ENCODE data around the gene CD79A.
"Not testable (repeated sequence)": the region's sequence is repeated elsewhere in the genome, so short reads cannot be mapped to it uniquely, and the experiment has no call there.

CD79A gene

DNA sequence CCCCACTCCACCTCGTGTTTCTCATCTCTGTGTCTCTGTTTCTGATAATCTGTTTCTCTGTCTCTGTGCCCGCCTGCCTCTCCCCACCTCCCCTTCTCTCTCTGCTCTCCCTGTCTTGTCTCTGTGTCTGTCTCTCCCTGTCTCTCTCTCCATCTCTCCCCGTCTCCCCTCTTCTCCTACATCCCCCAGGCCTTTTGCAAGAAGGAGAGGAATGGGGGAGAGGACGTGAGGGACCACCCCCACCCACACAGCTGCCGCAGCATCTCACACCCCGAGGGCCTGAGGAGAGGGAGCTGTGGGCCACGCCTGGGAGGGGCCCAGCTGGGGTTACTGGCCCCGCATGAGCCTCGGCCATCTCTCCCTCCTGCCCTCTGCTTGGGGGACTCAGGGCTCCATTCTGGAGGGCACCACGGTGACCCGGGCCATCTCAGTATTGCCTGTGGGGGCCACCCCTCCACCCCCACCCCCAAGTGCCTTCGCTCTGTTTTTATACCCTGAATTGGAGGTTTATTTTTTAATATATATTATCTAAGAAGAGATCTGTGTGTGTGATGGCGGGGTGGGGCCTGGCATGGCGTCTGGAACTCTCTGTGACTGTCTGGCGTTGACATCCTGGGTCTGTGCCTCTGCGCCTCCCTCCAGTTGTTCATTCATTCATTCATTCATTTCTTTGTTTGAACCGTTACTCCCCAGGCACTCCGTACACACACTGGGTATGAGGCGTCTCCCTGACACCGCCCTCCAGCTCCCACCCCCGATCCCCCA, 30.0 kb downstream of the CD79A start:
- no peak for DNase-seq

- no peak for DNase-seq
Observed at GRCh38 chr19:41907994-41908615, 31.0 kb downstream of the CD79A start.

DNA sequence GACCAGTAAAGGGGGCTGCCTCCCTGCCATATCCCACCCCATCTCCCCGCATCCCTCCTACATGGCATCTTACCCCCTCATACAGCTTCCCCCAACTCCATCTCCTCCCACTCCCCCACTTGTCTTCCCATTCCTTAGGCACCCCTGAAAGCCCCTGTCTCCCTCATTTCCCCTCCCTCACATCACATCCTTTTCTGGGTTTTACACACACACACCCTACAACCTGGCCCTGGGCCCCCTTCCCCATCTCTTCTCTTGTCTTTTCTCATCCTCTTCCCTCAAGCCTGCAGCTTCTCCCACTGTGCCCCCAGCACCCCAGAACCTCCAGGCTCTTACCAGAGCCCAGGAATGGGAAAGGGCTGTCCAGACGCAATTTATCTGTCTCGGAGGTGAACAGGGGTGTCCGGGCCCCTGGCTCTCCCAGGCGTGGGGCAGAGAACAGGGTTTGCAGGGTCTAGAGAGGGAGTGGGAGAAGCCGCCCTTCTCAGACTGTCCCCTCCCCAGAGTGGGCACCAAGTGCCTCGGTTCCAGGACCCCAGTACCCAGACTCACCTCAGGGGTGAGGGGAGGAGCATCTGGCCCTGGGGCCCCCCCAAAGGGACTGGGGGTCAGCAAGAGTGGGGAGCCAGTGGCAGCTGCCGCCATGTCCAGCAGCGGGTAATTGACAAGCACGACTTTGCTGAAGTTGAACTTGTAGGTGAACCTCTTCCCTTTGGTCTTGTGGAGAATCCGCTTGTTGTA, 31.8 kb downstream of the CD79A start:
- DNase-seq = no peak

GRCh38 chr19:41909706-41910105, 32.6 kb downstream of the CD79A start:
- DNase-seq = no peak

- no peak for DNase-seq
Observed at GRCh38 chr19:41910240-41910991, 33.3 kb downstream of the CD79A start.

GRCh38 chr19:41910992-41911888, 34.2 kb downstream of the CD79A start:
- DNase-seq = no peak

DNA sequence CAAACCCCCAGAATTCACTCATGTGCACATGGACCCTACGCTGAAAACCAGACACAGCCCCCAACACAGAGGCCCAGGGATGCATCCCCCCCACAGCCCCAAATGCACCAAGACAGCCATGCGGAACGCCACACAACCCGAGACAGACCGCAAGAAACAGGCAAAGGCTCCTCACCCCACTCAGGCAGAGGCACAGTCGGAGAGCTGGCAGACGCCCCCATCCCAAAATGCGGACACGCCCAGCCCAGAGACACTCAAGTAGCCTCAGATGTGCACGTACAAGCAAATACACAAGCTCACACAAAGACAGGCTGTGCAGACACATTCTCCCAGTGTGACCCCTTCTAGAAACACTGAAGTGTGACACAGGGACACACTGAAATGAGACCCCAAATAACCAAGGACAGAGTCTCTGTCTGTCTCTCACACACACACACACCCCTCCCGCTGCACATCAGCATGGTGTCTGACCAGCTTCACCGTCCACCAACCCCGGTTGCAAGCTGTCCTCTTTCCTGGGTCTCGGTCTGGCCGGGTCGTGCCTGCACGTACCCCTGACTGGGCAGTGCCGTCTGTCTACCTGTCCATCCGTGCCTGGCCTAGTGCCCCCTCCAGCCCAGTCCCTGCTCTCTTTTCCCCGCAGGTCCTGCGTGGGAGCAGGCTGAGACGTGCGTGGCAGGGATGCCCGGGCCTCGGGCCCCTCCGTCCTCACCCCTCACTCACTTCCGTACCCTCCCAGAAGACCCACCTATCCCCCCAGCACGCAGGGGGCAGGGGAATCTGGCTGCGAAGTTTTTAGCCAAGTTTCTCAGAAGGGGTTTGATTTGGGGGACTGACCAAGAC, 35.0 kb downstream of the CD79A start:
- DNase-seq = no peak

DNA sequence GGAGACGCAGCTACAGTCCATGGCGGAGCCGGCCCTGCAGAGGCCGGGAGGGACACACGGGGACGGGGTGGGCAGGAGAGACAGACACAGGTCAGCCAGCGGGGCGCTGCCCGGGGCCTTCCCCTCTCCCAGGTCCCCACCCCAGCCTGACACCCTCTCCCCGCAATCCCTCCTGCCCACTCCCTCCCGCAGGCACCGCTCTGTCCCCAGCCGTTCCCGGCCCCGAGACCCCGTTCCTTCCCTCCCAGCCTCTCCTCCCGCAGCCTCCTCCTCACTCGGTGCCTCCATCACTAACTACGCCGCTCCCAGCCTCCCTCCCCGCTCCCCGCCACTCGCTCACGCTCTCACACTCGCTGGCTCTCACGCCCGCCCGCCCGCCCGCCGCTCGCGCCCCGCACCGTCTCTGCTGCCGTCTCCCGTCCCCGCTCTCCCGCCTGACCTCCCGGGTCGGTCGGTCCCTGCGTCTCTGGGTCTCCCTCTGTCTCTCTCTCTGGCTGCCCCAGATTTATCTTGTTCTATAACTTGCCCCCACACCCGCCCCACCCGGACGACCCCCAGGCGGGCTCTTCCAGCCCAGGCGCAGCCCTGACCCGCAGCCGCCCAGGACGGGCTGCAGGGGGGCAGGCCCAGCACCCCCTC, 35.9 kb downstream of the CD79A start:
- DNase-seq = no peak

DNA sequence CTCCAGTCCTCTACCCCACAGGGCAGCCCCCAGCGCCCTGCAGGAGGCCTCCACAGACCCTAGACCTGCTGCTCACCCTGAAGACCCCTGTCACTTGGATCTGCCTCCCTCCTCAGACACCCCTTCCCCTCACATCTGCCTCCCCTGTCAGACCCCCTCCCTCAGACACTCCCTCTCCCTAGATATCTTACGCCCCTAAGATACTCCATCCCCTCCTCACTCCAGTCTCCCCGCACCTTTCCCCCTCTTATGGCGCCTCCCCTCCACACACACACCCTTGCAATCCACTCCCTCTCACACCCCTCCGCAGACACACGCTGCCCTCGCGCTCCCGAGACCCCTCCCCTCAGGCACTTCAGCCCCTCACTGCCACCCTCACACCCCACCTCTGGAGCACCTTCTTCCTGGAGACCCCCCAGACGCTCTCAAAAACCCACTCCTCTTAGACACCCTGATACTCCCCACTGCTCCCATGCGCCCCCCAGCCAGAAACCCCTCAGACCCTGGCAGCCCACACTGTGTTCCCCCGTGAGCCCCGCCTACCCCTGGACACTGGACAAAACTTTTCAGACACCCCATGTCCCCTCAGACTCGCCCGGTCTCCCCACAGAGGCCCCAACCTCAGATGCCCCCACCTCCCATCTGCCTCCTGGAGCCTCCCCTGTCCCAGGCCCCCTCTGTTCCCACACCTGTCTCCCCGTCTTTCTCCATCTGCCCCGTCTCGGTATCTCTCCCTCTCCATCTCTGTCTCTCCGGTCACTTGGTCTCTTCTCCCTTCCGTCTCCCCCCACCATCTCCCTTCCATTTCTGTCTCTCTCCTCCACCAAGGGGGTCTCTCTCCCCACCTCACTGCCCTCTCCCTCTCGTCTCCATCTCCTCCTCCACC, 36.7 kb downstream of the CD79A start:
- no peak for DNase-seq

DNA sequence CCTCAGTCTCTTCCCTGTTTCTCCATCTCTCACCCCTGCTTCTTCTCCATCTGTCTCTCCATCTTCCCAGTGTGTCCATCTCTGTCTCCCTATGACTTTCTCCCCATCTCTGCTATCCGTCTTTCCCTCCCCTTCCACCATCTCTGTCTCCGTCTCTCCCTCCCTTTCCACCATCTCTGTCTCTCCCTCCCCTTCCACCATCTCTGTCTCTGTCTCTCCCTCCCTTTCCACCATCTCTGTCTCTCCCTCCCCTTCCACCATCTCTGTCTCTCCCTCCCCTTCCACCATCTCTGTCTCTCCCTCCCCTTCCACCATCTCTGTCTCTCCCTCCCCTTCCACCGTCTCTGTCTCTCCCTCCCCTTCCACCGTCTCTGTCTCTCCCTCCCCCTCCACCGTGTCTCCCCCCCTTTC, 37.4 kb downstream of the CD79A start:
- DNase-seq = not testable (repeated sequence)

DNA sequence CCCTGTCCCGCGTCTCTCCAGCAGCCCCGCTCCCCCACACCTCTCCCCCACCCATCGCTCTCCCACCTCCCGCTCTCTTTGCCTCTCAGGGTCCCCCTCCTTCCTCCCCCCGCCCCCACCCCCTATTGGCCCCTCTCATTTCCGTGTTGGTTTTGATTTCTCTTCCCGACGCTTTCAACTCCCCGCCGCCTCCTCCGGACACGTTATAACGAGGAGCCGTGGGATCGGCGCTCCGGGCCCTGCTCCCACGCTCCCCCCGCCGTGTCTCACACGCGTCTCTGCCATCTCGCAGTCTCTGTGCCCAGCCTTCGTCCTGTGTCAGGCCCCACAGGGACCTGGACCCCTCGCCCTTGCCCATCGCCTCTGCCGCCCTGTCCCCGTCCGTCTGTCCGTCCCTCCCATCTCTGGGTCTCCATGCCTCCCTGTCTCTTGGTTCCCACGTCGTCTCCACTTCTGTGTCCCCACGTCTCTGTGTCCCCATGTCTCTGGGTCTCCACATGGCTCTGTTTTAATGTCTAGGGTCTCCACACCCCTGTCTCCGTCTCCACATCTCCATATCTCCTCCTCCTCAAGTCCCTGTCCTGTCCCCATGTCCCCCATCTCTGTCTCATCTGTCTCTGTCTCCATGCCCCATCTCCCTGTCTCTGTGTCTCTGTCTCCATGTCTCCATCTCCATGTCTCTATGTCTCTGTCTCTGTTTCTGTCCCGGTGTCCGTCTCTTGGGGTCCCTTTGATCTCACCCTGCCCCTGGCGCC, 38.1 kb downstream of the CD79A start:
- DNase-seq = no peak

DNA sequence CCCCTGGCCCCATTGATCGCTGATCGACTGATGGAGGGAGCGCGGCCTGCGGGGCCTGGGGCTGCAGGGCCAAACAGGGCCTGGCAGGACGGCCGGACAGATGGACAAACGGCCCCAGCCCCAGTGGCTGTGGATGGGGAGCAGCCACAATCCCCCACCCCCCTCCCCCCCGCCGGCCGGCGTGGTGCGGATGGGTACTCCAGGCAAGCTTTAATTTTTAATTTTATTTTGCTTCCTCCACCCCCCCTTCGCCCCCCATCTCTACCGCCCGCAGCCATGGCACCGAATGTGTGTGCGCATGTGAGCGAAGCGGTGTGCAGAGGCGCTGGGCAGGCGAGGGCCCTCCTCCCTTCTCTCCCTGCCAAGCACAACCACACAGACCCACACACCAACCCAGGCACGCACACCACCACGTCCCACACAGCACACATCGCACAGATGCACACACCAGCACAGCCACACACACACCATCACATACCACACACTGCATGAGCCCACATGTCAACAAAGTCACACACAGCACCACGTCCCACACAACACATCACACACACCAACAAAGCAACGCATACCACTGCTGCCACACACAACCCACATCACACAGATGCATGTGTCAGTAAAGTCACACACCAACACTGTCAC, 38.8 kb downstream of the CD79A start:
- no peak for DNase-seq

DNA sequence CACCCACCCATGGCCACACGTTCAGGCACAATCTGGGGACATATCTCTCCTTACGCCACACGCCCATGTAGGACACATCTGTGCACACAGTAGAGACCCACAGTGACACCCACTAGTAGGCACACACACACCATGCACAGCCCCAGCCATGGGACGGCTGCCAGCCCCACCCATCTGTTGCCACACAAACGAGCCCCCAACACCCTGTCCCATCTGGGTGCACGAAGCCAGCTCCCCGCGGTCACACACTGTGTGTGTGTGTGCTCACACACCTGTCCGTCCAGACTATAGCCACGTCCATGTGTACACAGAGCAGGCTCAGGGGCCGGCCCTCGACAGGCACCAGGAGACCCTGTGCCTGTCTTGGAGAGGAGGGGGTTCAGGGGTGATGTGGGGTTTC, 40.6 kb downstream of the CD79A start:
- no peak for DNase-seq

- no peak for DNase-seq
Observed at GRCh38 chr19:41918095-41918494, 41.0 kb downstream of the CD79A start.

GRCh38 chr19:41918653-41919244, 41.7 kb downstream of the CD79A start:
- no peak for DNase-seq

- DNase-seq = no peak
Observed at GRCh38 chr19:41919948-41920712, 43.1 kb downstream of the CD79A start.
